ENCODE data around the gene SEMA5A. TPM values are rescaled to one million over a fixed set of nuclear protein-coding genes. Genes with fewer than 3 reads are reported as not detected.

The SEMA5A gene
- total RNA-seq, 1 experiment from 2014 or later, result 15.9 TPM

GRCh38 chr5:9396285-9396770 lies 149.5 kb downstream of the SEMA5A start:
- H3K4me3 ChIP-seq, result no peak overlapping the region
- no peaks in the 10 kb centered on the region for H3K27me3 ChIP-seq (replicated peaks)
- H3K36me3 ChIP-seq, result no peaks in the 10 kb centered on the region; the same call in 1 of the 2 replicates
- no peaks in the 10 kb centered on the region for H3K4me1 ChIP-seq (replicated peaks)
- DNase-seq (ENCODE audit: low read depth in 1 of 2, low spot score in 2 of 2), result no peak
- H3K9me3 ChIP-seq (replicated peaks), result no peaks in the 10 kb centered on the region
- no peak overlapping the region for H3K27ac ChIP-seq

DNA sequence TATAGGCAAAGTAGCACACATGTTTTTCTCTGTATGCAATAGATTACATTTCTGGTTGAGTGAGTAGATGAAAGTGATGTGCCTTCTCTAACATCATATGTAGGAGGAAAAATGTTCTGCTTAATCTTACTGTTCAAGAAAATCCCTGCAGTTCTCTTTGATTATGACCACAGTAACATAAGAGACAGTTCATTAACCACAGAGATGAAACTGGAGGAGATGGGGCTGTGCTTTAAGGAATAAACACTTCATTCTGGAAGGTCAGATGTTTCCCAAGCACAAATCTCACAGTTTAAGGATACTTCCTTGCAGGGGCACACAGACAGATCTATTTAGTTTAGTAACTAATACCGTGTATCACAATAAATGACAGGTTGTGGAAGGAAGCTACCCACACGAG lies 150.2 kb downstream of the SEMA5A start:
- Histone ChIP-seq H3K27ac (no peak overlapping the region), H3K4me1 (replicated peaks) (no peaks in the 10 kb centered on the region), H3K4me3 (no peak overlapping the region), H3K36me3 (no peaks in the 10 kb centered on the region; the same call in 1 of the 2 replicates), H3K27me3 (replicated peaks) (no peaks in the 10 kb centered on the region), H3K9me3 (replicated peaks) (no peaks in the 10 kb centered on the region)
- DNase-seq (ENCODE audit: low read depth in 1 of 2, low spot score in 2 of 2), result no peak

DNA sequence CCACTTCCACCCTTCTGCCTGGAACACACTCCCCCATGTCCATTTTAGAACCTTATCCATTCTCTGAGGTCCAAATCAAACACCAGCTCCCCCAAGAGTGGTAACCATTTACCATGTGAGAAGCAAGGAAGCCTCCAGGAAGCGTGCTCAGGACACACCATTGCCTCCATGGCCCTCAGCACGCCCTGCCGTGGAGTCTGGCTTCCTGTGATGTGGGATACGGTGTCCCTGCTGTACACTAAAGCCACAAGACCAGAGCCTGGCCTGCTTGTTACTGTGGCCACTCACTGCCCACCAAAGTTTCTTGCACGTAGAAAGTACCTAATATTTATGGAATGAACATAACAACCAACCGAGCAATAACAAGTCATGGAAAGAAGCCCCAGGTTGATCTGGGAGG lies 151.7 kb downstream of the SEMA5A start:
- H3K4me3 ChIP-seq, result no peak overlapping the region
- no peaks in the 10 kb centered on the region for H3K27me3 ChIP-seq (replicated peaks)
- no peaks in the 10 kb centered on the region for H3K4me1 ChIP-seq (replicated peaks)
- DNase-seq (ENCODE audit: low read depth in 1 of 2, low spot score in 2 of 2), result no peak
- no peaks in the 10 kb centered on the region for H3K9me3 ChIP-seq (replicated peaks)
- no peak overlapping the region for H3K27ac ChIP-seq
- H3K36me3 ChIP-seq, result no peaks in the 10 kb centered on the region; the same call in 1 of the 2 replicates

GRCh38 chr5:9392625-9393024 lies 153.2 kb downstream of the SEMA5A start:
- DNase-seq (ENCODE audit: low read depth in 1 of 2, low spot score in 2 of 2), result no peak

DNA sequence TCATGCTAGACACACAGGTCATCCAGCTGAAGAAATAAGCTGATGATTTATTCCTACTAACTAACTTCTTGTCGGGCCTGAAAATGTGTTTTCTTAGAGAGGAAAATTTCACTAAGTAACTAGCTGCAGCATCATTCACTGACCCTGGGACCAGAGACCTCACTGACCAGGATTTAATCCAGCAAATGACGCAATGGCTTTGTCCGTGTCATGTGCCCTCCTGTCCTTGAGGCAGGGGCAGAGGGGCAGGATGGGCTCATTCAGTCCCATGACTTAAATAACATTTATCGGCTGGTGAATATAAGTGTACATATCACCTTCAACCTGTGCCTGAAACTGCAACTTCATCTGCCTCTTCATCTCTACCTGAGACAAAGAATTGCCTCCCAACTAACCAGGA lies 154.8 kb downstream of the SEMA5A start:
- H3K9me3 ChIP-seq (replicated peaks), result no peaks in the 10 kb centered on the region
- H3K36me3 ChIP-seq, result no peaks in the 10 kb centered on the region; the same call in 1 of the 2 replicates
- no peak overlapping the region for H3K4me3 ChIP-seq
- no peak overlapping the region for H3K27ac ChIP-seq
- H3K4me1 ChIP-seq (replicated peaks), result no peaks in the 10 kb centered on the region
- no peak for DNase-seq (ENCODE audit: low read depth in 1 of 2, low spot score in 2 of 2)
- no peaks in the 10 kb centered on the region for H3K27me3 ChIP-seq (replicated peaks)

More at GRCh38 chr5:9392625-9393024, 153.2 kb downstream of the SEMA5A start:
- Histone ChIP-seq H3K4me3 (no peak overlapping the region), H3K4me1 (replicated peaks) (no peaks in the 10 kb centered on the region), H3K27ac (no peak overlapping the region), H3K9me3 (replicated peaks) (no peaks in the 10 kb centered on the region), H3K27me3 (replicated peaks) (no peaks in the 10 kb centered on the region), H3K36me3 (no peaks in the 10 kb centered on the region; the same call in 1 of the 2 replicates)

- Histone ChIP-seq H3K36me3 (no peaks in the 10 kb centered on the region), H3K27me3 (replicated peaks) (no peaks in the 10 kb centered on the region), H3K27ac (no peak overlapping the region), H3K9me3 (replicated peaks) (no peaks in the 10 kb centered on the region), H3K4me3 (no peak overlapping the region), H3K4me1 (replicated peaks) (no peaks in the 10 kb centered on the region)
- DNase-seq (ENCODE audit: low read depth in 1 of 2, low spot score in 2 of 2), result no peak
Measured at GRCh38 chr5:9390113-9390512, 155.8 kb downstream of the SEMA5A start.

GRCh38 chr5:9388941-9389674 lies 156.8 kb downstream of the SEMA5A start:
- H3K27me3 ChIP-seq (replicated peaks), result no peaks in the 10 kb centered on the region
- no peak overlapping the region for H3K4me3 ChIP-seq
- H3K36me3 ChIP-seq, result no peaks in the 10 kb centered on the region
- DNase-seq (ENCODE audit: low read depth in 1 of 2, low spot score in 2 of 2), result no peak
- no peaks in the 10 kb centered on the region for H3K4me1 ChIP-seq (replicated peaks)
- H3K27ac ChIP-seq, result no peak overlapping the region
- H3K9me3 ChIP-seq (replicated peaks), result no peaks in the 10 kb centered on the region

DNA sequence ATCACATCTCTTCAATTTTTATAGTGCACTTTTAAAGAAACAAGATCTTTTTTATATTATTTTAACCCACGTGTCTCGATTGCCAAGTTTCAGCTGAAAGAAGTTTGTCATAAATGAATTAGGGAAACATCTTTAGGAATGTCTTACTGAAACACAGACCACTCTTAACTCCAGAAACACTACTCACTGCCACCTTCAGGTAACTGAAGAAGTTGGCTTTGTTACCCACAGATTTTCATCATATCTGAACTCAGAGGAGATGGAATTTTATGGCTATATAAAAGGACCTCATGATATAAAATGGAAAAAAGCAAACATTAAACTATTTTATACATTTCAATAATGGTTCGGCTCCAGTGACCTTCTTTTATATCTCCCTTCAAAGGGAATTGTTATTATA lies 158.0 kb downstream of the SEMA5A start:
- no peaks in the 10 kb centered on the region for H3K4me1 ChIP-seq (replicated peaks)
- no peaks in the 10 kb centered on the region for H3K9me3 ChIP-seq (replicated peaks)
- H3K27ac ChIP-seq, result no peak overlapping the region
- H3K36me3 ChIP-seq, result no peaks in the 10 kb centered on the region
- no peaks in the 10 kb centered on the region for H3K27me3 ChIP-seq (replicated peaks)
- H3K4me3 ChIP-seq, result no peak overlapping the region
- no peak for DNase-seq (ENCODE audit: low read depth in 1 of 2, low spot score in 2 of 2)

DNA sequence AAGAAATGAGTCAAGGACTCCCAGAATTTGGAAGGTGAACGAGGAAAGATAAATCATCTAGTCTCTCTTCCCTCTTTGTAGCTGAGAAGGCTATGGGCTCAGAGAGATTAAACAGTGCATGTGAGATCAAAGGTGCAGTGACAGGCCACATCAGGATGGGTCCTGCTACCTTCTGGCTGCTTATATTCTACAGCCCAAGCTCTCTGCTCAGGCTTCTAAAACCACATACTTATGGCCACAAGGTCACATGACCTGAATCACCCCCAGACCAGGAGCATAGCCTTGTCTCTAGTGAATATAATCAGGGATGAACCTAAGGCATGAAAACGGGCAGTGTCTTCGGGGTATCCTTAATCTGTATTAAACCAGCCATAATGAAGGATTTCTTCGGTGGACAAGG lies 158.9 kb downstream of the SEMA5A start:
- Histone ChIP-seq H3K4me1 (replicated peaks) (no peaks in the 10 kb centered on the region; the same call in 1 of the 2 replicates), H3K4me3 (no peak overlapping the region), H3K27me3 (replicated peaks) (no peaks in the 10 kb centered on the region), H3K36me3 (no peaks in the 10 kb centered on the region), H3K9me3 (replicated peaks) (no peaks in the 10 kb centered on the region; the same call in 1 of the 2 replicates), H3K27ac (no peak overlapping the region)
- DNase-seq (ENCODE audit: low read depth in 1 of 2, low spot score in 2 of 2), result no peak

GRCh38 chr5:9382522-9382921 lies 163.4 kb downstream of the SEMA5A start:
- H3K9me3 ChIP-seq (replicated peaks), result no peaks in the 10 kb centered on the region; the same call in 1 of the 2 replicates
- no peaks in the 10 kb centered on the region; the same call in 1 of the 2 replicates for H3K4me1 ChIP-seq (replicated peaks)
- DNase-seq (ENCODE audit: low read depth in 1 of 2, low spot score in 2 of 2), result no peak
- H3K27ac ChIP-seq, result no peak overlapping the region; the same call in 1 of the 2 replicates
- H3K27me3 ChIP-seq (replicated peaks), result no peaks in the 10 kb centered on the region
- peaks cover 10% of the 10 kb centered on the region for H3K36me3 ChIP-seq
- no peak overlapping the region for H3K4me3 ChIP-seq

GRCh38 chr5:9381464-9381863 lies 164.4 kb downstream of the SEMA5A start:
- no peaks in the 10 kb centered on the region; the same call in 1 of the 2 replicates for H3K9me3 ChIP-seq (replicated peaks)
- no peaks in the 10 kb centered on the region; the same call in 1 of the 2 replicates for H3K4me1 ChIP-seq (replicated peaks)
- H3K36me3 ChIP-seq, result peaks cover 10% of the 10 kb centered on the region
- no peak overlapping the region for H3K4me3 ChIP-seq
- DNase-seq (ENCODE audit: low read depth in 1 of 2, low spot score in 2 of 2), result no peak
- H3K27me3 ChIP-seq (replicated peaks), result no peaks in the 10 kb centered on the region
- no peak overlapping the region for H3K27ac ChIP-seq

GRCh38 chr5:9380109-9380508 lies 165.8 kb downstream of the SEMA5A start:
- Histone ChIP-seq H3K4me1 (replicated peaks) (no peaks in the 10 kb centered on the region; the same call in 1 of the 2 replicates), H3K27me3 (replicated peaks) (no peaks in the 10 kb centered on the region), H3K9me3 (replicated peaks) (no peaks in the 10 kb centered on the region; the same call in 1 of the 2 replicates), H3K36me3 (peaks cover 10% of the 10 kb centered on the region), H3K27ac (no peak overlapping the region), H3K4me3 (no peak overlapping the region)
- no peak for DNase-seq (ENCODE audit: low read depth in 1 of 2, low spot score in 2 of 2)

- H3K4me1 ChIP-seq (replicated peaks), result peaks cover 15% of the 10 kb centered on the region
- no peak for DNase-seq (ENCODE audit: low read depth in 1 of 2, low spot score in 2 of 2)
- H3K4me3 ChIP-seq, result no peak overlapping the region
- peaks cover 10% of the 10 kb centered on the region for H3K36me3 ChIP-seq
- no peaks in the 10 kb centered on the region for H3K9me3 ChIP-seq (replicated peaks)
- H3K27ac ChIP-seq, result no peak overlapping the region
- no peaks in the 10 kb centered on the region for H3K27me3 ChIP-seq (replicated peaks)
Measured at GRCh38 chr5:9376363-9377117, 169.3 kb downstream of the SEMA5A start.

GRCh38 chr5:9375756-9376155 lies 170.1 kb downstream of the SEMA5A start:
- H3K27ac ChIP-seq, result no peak overlapping the region
- no peaks in the 10 kb centered on the region for H3K27me3 ChIP-seq (replicated peaks)
- no peak overlapping the region for H3K4me3 ChIP-seq
- H3K36me3 ChIP-seq, result peaks cover 10% of the 10 kb centered on the region
- H3K9me3 ChIP-seq (replicated peaks), result no peaks in the 10 kb centered on the region
- no peak for DNase-seq (ENCODE audit: low read depth in 1 of 2, low spot score in 2 of 2)
- H3K4me1 ChIP-seq (replicated peaks), result peaks cover 15% of the 10 kb centered on the region
